ENCODE results near the gene ZSWIM3.
A peak's percentile ranks its signal among the peaks of the same experiment; 100 is the strongest.

The ZSWIM3 gene

GRCh38 chr20:45902199-45902701, 44.8 kb downstream of the ZSWIM3 start:
- Mint-ChIP-seq H3K27me3 (no peaks in the 10 kb centered on the region), H3K36me3 (ENCODE audit: insufficient read depth) (peaks cover 3% of the 10 kb centered on the region), H3K27ac (ENCODE audit: low read depth) (no peak overlapping the region), H3K4me1 (peaks cover 7% of the 10 kb centered on the region), H3K9me3 (no peaks in the 10 kb centered on the region), H3K4me3 (no peak overlapping the region)
- DNase-seq (ENCODE audit: low spot score in 2 of 2) (no peak), ATAC-seq (replicated peaks; ENCODE audit: extremely low read depth, poor library complexity, severe bottlenecking) (no peak)

GRCh38 chr20:45904583-45905504, 47.4 kb downstream of the ZSWIM3 start:
- H3K9me3 Mint-ChIP-seq = no peaks in the 10 kb centered on the region
- H3K4me3 Mint-ChIP-seq = no peak overlapping the region
- no peaks in the 10 kb centered on the region for H3K27me3 Mint-ChIP-seq
- DNase-seq (ENCODE audit: low spot score in 2 of 2) = no peak
- H3K36me3 Mint-ChIP-seq (ENCODE audit: insufficient read depth) = no peaks in the 10 kb centered on the region
- no peaks in the 10 kb centered on the region for H3K4me1 Mint-ChIP-seq
- H3K27ac Mint-ChIP-seq (ENCODE audit: low read depth) = no peak overlapping the region
- ATAC-seq (replicated peaks; ENCODE audit: extremely low read depth, poor library complexity, severe bottlenecking) = no peak

- no peaks in the 10 kb centered on the region for H3K27me3 Mint-ChIP-seq
- no peak for ATAC-seq (replicated peaks; ENCODE audit: extremely low read depth, poor library complexity, severe bottlenecking)
- H3K9me3 Mint-ChIP-seq = no peaks in the 10 kb centered on the region
- H3K4me1 Mint-ChIP-seq = peaks cover 3% of the 10 kb centered on the region
- DNase-seq (ENCODE audit: low spot score in 2 of 2) = no peak
- H3K27ac Mint-ChIP-seq (ENCODE audit: low read depth) = no peak overlapping the region
- H3K4me3 Mint-ChIP-seq = no peak overlapping the region
- H3K36me3 Mint-ChIP-seq (ENCODE audit: insufficient read depth) = no peaks in the 10 kb centered on the region
Measured at GRCh38 chr20:45905505-45906079, 48.2 kb downstream of the ZSWIM3 start.

GRCh38 chr20:45907219-45907948, 50.0 kb downstream of the ZSWIM3 start:
- Mint-ChIP-seq H3K4me1 (peaks cover 9% of the 10 kb centered on the region), H3K27me3 (no peaks in the 10 kb centered on the region), H3K27ac (ENCODE audit: low read depth) (no peak overlapping the region), H3K4me3 (no peak overlapping the region), H3K9me3 (no peaks in the 10 kb centered on the region), H3K36me3 (ENCODE audit: insufficient read depth) (no peaks in the 10 kb centered on the region)
- DNase-seq (ENCODE audit: low spot score in 2 of 2) (no peak), ATAC-seq (replicated peaks; ENCODE audit: extremely low read depth, poor library complexity, severe bottlenecking) (no peak)

GRCh38 chr20:45908084-45908483, 50.7 kb downstream of the ZSWIM3 start:
- no peak overlapping the region for H3K4me3 Mint-ChIP-seq
- H3K27ac Mint-ChIP-seq (ENCODE audit: low read depth) = no peak overlapping the region
- DNase-seq (ENCODE audit: low spot score in 2 of 2) = no peak
- no peaks in the 10 kb centered on the region for H3K9me3 Mint-ChIP-seq
- H3K27me3 Mint-ChIP-seq = no peaks in the 10 kb centered on the region
- no peaks in the 10 kb centered on the region for H3K36me3 Mint-ChIP-seq (ENCODE audit: insufficient read depth)
- H3K4me1 Mint-ChIP-seq = peaks cover 9% of the 10 kb centered on the region
- no peak for ATAC-seq (replicated peaks; ENCODE audit: extremely low read depth, poor library complexity, severe bottlenecking)

- Mint-ChIP-seq H3K27me3 (peaks cover 3% of the 10 kb centered on the region), H3K4me1 (peaks cover 9% of the 10 kb centered on the region), H3K36me3 (ENCODE audit: insufficient read depth) (peaks cover 4% of the 10 kb centered on the region), H3K27ac (ENCODE audit: low read depth) (no peak overlapping the region), H3K9me3 (no peaks in the 10 kb centered on the region), H3K4me3 (no peak overlapping the region)
- DNase-seq (ENCODE audit: low spot score in 2 of 2) = no peak
- ATAC-seq (replicated peaks; ENCODE audit: extremely low read depth, poor library complexity, severe bottlenecking) = no peak
Measured at GRCh38 chr20:45909336-45909808, 52.0 kb downstream of the ZSWIM3 start.

DNA sequence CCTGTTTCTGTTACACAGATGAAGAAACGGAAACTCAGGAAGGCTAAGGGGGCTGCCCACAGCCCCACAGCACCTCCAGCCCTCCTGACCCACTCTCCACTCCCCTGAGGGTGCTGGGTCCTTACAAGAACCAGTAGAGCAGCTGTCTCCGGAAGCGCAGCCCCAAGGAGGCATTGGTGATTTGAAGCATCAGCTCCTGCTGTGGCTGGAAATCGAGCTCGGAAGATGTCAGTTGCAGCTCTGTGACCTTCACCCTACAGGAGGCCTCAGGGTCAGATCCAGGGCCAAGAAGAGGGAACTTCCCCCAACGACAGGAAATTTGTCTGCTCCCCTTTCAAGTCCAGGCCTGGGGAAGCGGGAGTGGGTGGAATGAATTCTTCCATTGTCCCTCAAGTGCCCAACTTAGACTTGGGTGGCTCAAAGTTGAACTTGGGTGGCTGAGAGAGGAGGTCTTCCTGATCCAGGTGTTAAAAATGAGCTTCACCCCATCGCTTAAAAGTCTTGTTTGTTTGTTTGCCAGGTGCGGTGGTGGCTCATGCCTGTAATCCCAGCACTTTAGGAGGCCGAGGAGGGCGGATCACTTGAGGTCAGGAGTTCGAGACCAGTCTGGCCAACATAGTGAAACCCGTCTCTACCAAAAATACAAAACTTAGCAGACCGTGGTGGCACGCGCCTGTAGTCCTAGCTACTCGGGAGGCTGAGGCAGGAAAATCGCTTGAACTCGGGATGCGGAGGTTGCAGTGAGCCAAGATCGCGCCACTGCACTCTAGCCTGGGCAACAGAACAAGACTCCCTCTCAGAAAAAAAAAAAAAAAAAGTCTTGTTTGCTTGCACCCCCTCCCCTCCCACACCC, 52.6 kb downstream of the ZSWIM3 start:
- no peak for ATAC-seq (replicated peaks; ENCODE audit: extremely low read depth, poor library complexity, severe bottlenecking)
- Mint-ChIP-seq H3K9me3 (no peaks in the 10 kb centered on the region), H3K27ac (ENCODE audit: low read depth) (peak overlapping the region; percentile 64), H3K27me3 (peaks cover 10% of the 10 kb centered on the region), H3K36me3 (ENCODE audit: insufficient read depth) (peaks cover 4% of the 10 kb centered on the region), H3K4me1 (peaks cover 9% of the 10 kb centered on the region), H3K4me3 (peak overlapping the region; percentile 66)
- DNase-seq (ENCODE audit: low spot score in 2 of 2) = no peak

- peaks cover 14% of the 10 kb centered on the region for H3K27me3 Mint-ChIP-seq
- H3K4me3 Mint-ChIP-seq = peak overlapping the region; percentile 66
- ATAC-seq (replicated peaks; ENCODE audit: extremely low read depth, poor library complexity, severe bottlenecking) (peak; percentile 84), DNase-seq (ENCODE audit: low spot score in 2 of 2) (peak; percentile 85 to 87)
- H3K9me3 Mint-ChIP-seq = no peaks in the 10 kb centered on the region
- H3K27ac Mint-ChIP-seq (ENCODE audit: low read depth) = peak overlapping the region; percentile 64
- peaks cover 4% of the 10 kb centered on the region for H3K36me3 Mint-ChIP-seq (ENCODE audit: insufficient read depth)
- H3K4me1 Mint-ChIP-seq = peaks cover 9% of the 10 kb centered on the region
Measured at GRCh38 chr20:45910670-45911485, 53.5 kb downstream of the ZSWIM3 start.

- DNase-seq (ENCODE audit: low spot score in 2 of 2) (peak in 1 of 2 donors; percentile 16), ATAC-seq (replicated peaks; ENCODE audit: extremely low read depth, poor library complexity, severe bottlenecking) (no peak)
- H3K36me3 Mint-ChIP-seq (ENCODE audit: insufficient read depth) = peaks cover 4% of the 10 kb centered on the region
Measured at GRCh38 chr20:45911486-45912343, 54.3 kb downstream of the ZSWIM3 start, which contains the start of gene PLTP. PLTP (minus strand) TSS chr20:45912155; CDS start chr20:45911452, 703 bp downstream.

DNA sequence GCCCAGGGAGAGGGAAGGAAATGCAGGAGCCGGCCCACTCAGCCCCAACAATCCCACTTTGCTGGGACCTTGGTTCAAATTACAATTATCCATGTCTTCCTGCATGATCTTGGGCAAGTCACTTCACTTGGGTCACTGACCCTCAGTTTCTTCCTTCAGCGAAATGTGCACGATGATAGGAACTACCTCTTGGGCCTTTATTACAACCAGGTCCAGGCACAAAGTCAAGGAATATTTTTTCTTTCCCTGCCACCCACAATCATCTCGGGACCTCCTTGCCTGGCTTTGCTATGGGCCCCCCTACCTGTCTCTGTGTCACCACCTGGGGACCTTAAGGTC, 54.9 kb downstream of the ZSWIM3 start:
- peaks cover 28% of the 10 kb centered on the region for H3K27me3 Mint-ChIP-seq
- H3K4me1 Mint-ChIP-seq = peaks cover 9% of the 10 kb centered on the region
- no peaks in the 10 kb centered on the region for H3K9me3 Mint-ChIP-seq
- H3K27ac Mint-ChIP-seq (ENCODE audit: low read depth) = no peak overlapping the region
- ATAC-seq (replicated peaks; ENCODE audit: extremely low read depth, poor library complexity, severe bottlenecking) (no peak), DNase-seq (ENCODE audit: low spot score in 2 of 2) (no peak)
- peaks cover 4% of the 10 kb centered on the region for H3K36me3 Mint-ChIP-seq (ENCODE audit: insufficient read depth)
- peak overlapping the region; percentile 66 for H3K4me3 Mint-ChIP-seq

More at GRCh38 chr20:45911486-45912343, 54.3 kb downstream of the ZSWIM3 start, which contains the start of gene PLTP:
- H3K4me1 Mint-ChIP-seq = peaks cover 9% of the 10 kb centered on the region
- peaks cover 22% of the 10 kb centered on the region for H3K27me3 Mint-ChIP-seq
- H3K4me3 Mint-ChIP-seq = peak within 1 kb of the TSS; percentile 66
- H3K9me3 Mint-ChIP-seq = no peaks in the 10 kb centered on the region
- H3K27ac Mint-ChIP-seq (ENCODE audit: low read depth) = peak within 1 kb of the TSS; percentile 64
